ENCODE measurements around the gene MYCN.
"Not testable (repeated sequence)": the region's sequence is repeated elsewhere in the genome, so short reads cannot be mapped to it uniquely, and the experiment has no call there.

The MYCN gene

GRCh38 chr2:15899327-15899612 lies 41.1 kb upstream of the MYCN start:
- Histone ChIP-seq H3K27ac (ENCODE audit: low read depth, low read length) (no peak overlapping the region), H3K27me3 (ENCODE audit: insufficient read depth, low read length) (no peaks in the 10 kb centered on the region), H3K9ac (ENCODE audit: low read depth, low read length) (no peak overlapping the region), H3K4me3 (ENCODE audit: low read length) (no peak overlapping the region), H3K36me3 (ENCODE audit: insufficient read depth, low read length) (no peaks in the 10 kb centered on the region), H3K4me1 (ENCODE audit: insufficient read depth, low read length) (peaks cover 19% of the 10 kb centered on the region), H3K9me3 (ENCODE audit: insufficient read depth, low read depth, low read length) (peaks cover 16% of the 10 kb centered on the region; the same call in 1 of the 2 replicates)
- WGBS: no CpG with 5 or more reads among the region's 2 CpGs

- H3K36me3 ChIP-seq (ENCODE audit: insufficient read depth, low read length): no peaks in the 10 kb centered on the region
- H3K27me3 ChIP-seq (ENCODE audit: insufficient read depth, low read length): no peaks in the 10 kb centered on the region
- H3K9me3 ChIP-seq (ENCODE audit: insufficient read depth, low read depth, low read length): peaks cover 16% of the 10 kb centered on the region; the same call in 1 of the 2 replicates
- no peak overlapping the region for H3K27ac ChIP-seq (ENCODE audit: low read depth, low read length)
- H3K4me3 ChIP-seq (ENCODE audit: low read length): no peak overlapping the region
- H3K9ac ChIP-seq (ENCODE audit: low read depth, low read length): no peak overlapping the region
- 80% methylated on average over 6 of the region's 6 CpGs for WGBS
- peaks cover 12% of the 10 kb centered on the region for H3K4me1 ChIP-seq (ENCODE audit: insufficient read depth, low read length)
These were observed 40.4 kb upstream of the MYCN start for GRCh38 chr2:15899751-15900493.

- Histone ChIP-seq H3K27me3 (ENCODE audit: insufficient read depth, low read length) (no peaks in the 10 kb centered on the region), H3K27ac (ENCODE audit: low read depth, low read length) (no peak overlapping the region), H3K36me3 (ENCODE audit: insufficient read depth, low read length) (no peaks in the 10 kb centered on the region), H3K9ac (ENCODE audit: low read depth, low read length) (no peak overlapping the region), H3K4me3 (ENCODE audit: low read length) (no peak overlapping the region), H3K4me1 (ENCODE audit: insufficient read depth, low read length) (peaks cover 4% of the 10 kb centered on the region), H3K9me3 (ENCODE audit: insufficient read depth, low read depth, low read length) (peaks cover 16% of the 10 kb centered on the region; the same call in 1 of the 2 replicates)
- WGBS: 96% methylated on average over 4 of the region's 5 CpGs
These were observed 39.1 kb upstream of the MYCN start for GRCh38 chr2:15901095-15901807.

- H3K4me1 ChIP-seq (ENCODE audit: insufficient read depth, low read length): no peaks in the 10 kb centered on the region
- WGBS: 90% methylated on average over 3 of the region's 3 CpGs
- peaks cover 14% of the 10 kb centered on the region; the same call in 1 of the 2 replicates for H3K9me3 ChIP-seq (ENCODE audit: insufficient read depth, low read depth, low read length)
- no peaks in the 10 kb centered on the region for H3K27me3 ChIP-seq (ENCODE audit: insufficient read depth, low read length)
- H3K36me3 ChIP-seq (ENCODE audit: insufficient read depth, low read length): no peaks in the 10 kb centered on the region
- no peak overlapping the region for H3K4me3 ChIP-seq (ENCODE audit: low read length)
- no peak overlapping the region for H3K9ac ChIP-seq (ENCODE audit: low read depth, low read length)
- H3K27ac ChIP-seq (ENCODE audit: low read depth, low read length): no peak overlapping the region
These were observed 38.6 kb upstream of the MYCN start for GRCh38 chr2:15901808-15902130.

- WGBS: 95% methylated on average over 3 of the region's 3 CpGs
- H3K27me3 ChIP-seq (ENCODE audit: insufficient read depth, low read length); H3K4me1 ChIP-seq (ENCODE audit: insufficient read depth, low read length); H3K27ac ChIP-seq (ENCODE audit: low read depth, low read length); H3K9me3 ChIP-seq (ENCODE audit: insufficient read depth, low read depth, low read length); H3K9ac ChIP-seq (ENCODE audit: low read depth, low read length); H3K36me3 ChIP-seq (ENCODE audit: insufficient read depth, low read length); H3K4me3 ChIP-seq (ENCODE audit: low read length): not testable (repeated sequence)
These were observed 36.4 kb upstream of the MYCN start for GRCh38 chr2:15903910-15904309.

- Histone ChIP-seq H3K9ac (ENCODE audit: low read depth, low read length) (no peak overlapping the region), H3K9me3 (ENCODE audit: insufficient read depth, low read depth, low read length) (no peaks in the 10 kb centered on the region), H3K4me3 (ENCODE audit: low read length) (no peak overlapping the region)
These were observed 35.1 kb upstream of the MYCN start for GRCh38 chr2:15905267-15905645.

GRCh38 chr2:15905986-15906491 lies 34.3 kb upstream of the MYCN start:
- 80% methylated on average over 3 of the region's 6 CpGs for WGBS
- Histone ChIP-seq H3K27me3 (ENCODE audit: insufficient read depth, low read length) (no peaks in the 10 kb centered on the region), H3K36me3 (ENCODE audit: insufficient read depth, low read length) (no peaks in the 10 kb centered on the region), H3K4me3 (ENCODE audit: low read length) (no peak overlapping the region), H3K9ac (ENCODE audit: low read depth, low read length) (no peak overlapping the region), H3K27ac (ENCODE audit: low read depth, low read length) (no peak overlapping the region), H3K4me1 (ENCODE audit: insufficient read depth, low read length) (no peaks in the 10 kb centered on the region), H3K9me3 (ENCODE audit: insufficient read depth, low read depth, low read length) (no peaks in the 10 kb centered on the region)

More at GRCh38 chr2:15905267-15905645, 35.1 kb upstream of the MYCN start:
- no peak overlapping the region for H3K27ac ChIP-seq (ENCODE audit: low read depth, low read length)
- H3K4me1 ChIP-seq (ENCODE audit: insufficient read depth, low read length): no peaks in the 10 kb centered on the region
- H3K27me3 ChIP-seq (ENCODE audit: insufficient read depth, low read length): no peaks in the 10 kb centered on the region
- H3K36me3 ChIP-seq (ENCODE audit: insufficient read depth, low read length): no peaks in the 10 kb centered on the region

- no peaks in the 10 kb centered on the region for H3K27me3 ChIP-seq (ENCODE audit: insufficient read depth, low read length)
- H3K9ac ChIP-seq (ENCODE audit: low read depth, low read length): no peak overlapping the region
- H3K4me3 ChIP-seq (ENCODE audit: low read length): no peak overlapping the region
- no peaks in the 10 kb centered on the region for H3K9me3 ChIP-seq (ENCODE audit: insufficient read depth, low read depth, low read length)
- no peaks in the 10 kb centered on the region for H3K4me1 ChIP-seq (ENCODE audit: insufficient read depth, low read length)
- no peak overlapping the region for H3K27ac ChIP-seq (ENCODE audit: low read depth, low read length)
- 93% methylated on average over 5 of the region's 5 CpGs for whole genome bisulfite sequencing
- H3K36me3 ChIP-seq (ENCODE audit: insufficient read depth, low read length): no peaks in the 10 kb centered on the region
These were observed 33.6 kb upstream of the MYCN start for GRCh38 chr2:15906778-15907177.

- Histone ChIP-seq H3K27ac (ENCODE audit: low read depth, low read length) (no peak overlapping the region), H3K4me1 (ENCODE audit: insufficient read depth, low read length) (no peaks in the 10 kb centered on the region), H3K27me3 (ENCODE audit: insufficient read depth, low read length) (no peaks in the 10 kb centered on the region), H3K4me3 (ENCODE audit: low read length) (no peak overlapping the region), H3K36me3 (ENCODE audit: insufficient read depth, low read length) (no peaks in the 10 kb centered on the region), H3K9ac (ENCODE audit: low read depth, low read length) (no peak overlapping the region), H3K9me3 (ENCODE audit: insufficient read depth, low read depth, low read length) (no peaks in the 10 kb centered on the region)
- 87% methylated on average over 1 of the region's 2 CpGs for WGBS
These were observed 32.7 kb upstream of the MYCN start for GRCh38 chr2:15907461-15908324.

- no peak overlapping the region for H3K9ac ChIP-seq (ENCODE audit: low read depth, low read length)
- no peaks in the 10 kb centered on the region for H3K36me3 ChIP-seq (ENCODE audit: insufficient read depth, low read length)
- H3K4me3 ChIP-seq (ENCODE audit: low read length): no peak overlapping the region
- H3K9me3 ChIP-seq (ENCODE audit: insufficient read depth, low read depth, low read length): no peaks in the 10 kb centered on the region
- H3K27me3 ChIP-seq (ENCODE audit: insufficient read depth, low read length): no peaks in the 10 kb centered on the region
- H3K4me1 ChIP-seq (ENCODE audit: insufficient read depth, low read length): no peaks in the 10 kb centered on the region
- 91% methylated on average over 4 of the region's 4 CpGs for WGBS
- no peak overlapping the region for H3K27ac ChIP-seq (ENCODE audit: low read depth, low read length)
These were observed 32.0 kb upstream of the MYCN start for GRCh38 chr2:15908371-15908770.

- Histone ChIP-seq H3K27me3 (ENCODE audit: insufficient read depth, low read length) (no peaks in the 10 kb centered on the region), H3K36me3 (ENCODE audit: insufficient read depth, low read length) (no peaks in the 10 kb centered on the region), H3K27ac (ENCODE audit: low read depth, low read length) (no peak overlapping the region), H3K4me3 (ENCODE audit: low read length) (no peak overlapping the region), H3K4me1 (ENCODE audit: insufficient read depth, low read length) (no peaks in the 10 kb centered on the region), H3K9ac (ENCODE audit: low read depth, low read length) (no peak overlapping the region), H3K9me3 (ENCODE audit: insufficient read depth, low read depth, low read length) (no peaks in the 10 kb centered on the region)
- WGBS: 89% methylated on average over 3 of the region's 4 CpGs
These were observed 31.2 kb upstream of the MYCN start for GRCh38 chr2:15909157-15909556.
